Neutrophil (primary cell): ENCODE measurements around the gene CSTPP1.

ENCODE experiments used
- H3K27ac ChIP-seq: fragments of 200-600 bp; sonication (generic); 2 replicates; pipeline ENCODE4 v1.5.1; 2016; ENCODE audit warnings: mild to moderate bottlenecking, moderate library complexity
- H3K27me3 ChIP-seq: fragments of 200-600 bp; sonication (generic); 2 replicates; pipeline ENCODE4 v1.6.0; 2016; ENCODE audit warnings: mild to moderate bottlenecking
- H3K36me3 ChIP-seq: fragments of 200-600 bp; sonication (generic); 2 replicates; pipeline ENCODE4 v1.5.1; 2017
- H3K4me1 ChIP-seq, 2 experiments: fragments of 200-600 bp in 1 of 2; sonication (generic) in 1 of 2; 1 replicate in 1 of 2; 2 replicates in 1 of 2; pipeline versions ENCODE4 v1.5.1 to v1.6.1; 2013 to 2016; ENCODE audit warnings: low read depth in 1 of 2, low read length in 1 of 2, mild to moderate bottlenecking in 1 of 2, moderate library complexity in 1 of 2; ENCODE audit not compliant: control insufficient read depth in 1 of 2, insufficient read depth in 1 of 2
- H3K4me3 ChIP-seq, 2 experiments: fragments of 200-600 bp in 1 of 2; sonication (generic) in 1 of 2; 1 replicate in 1 of 2; 2 replicates in 1 of 2; pipeline ENCODE4 v1.5.1; 2013 to 2016; ENCODE audit warnings: low read depth in 1 of 2, low read length in 1 of 2, mild to moderate bottlenecking in 1 of 2, moderate library complexity in 1 of 2
- H3K9me3 ChIP-seq: fragments of 200-600 bp; sonication (generic); 2 replicates; pipeline ENCODE4 v1.5.1; 2016
- CTCF ChIP-seq: fragments of 200-600 bp; sonication (generic); IDR thresholded peaks from 2 replicates; pipeline ENCODE4 v1.5.1; 2016; ENCODE audit warnings: antibody characterized with exemption

The CSTPP1 gene

GRCh38 chr11:47034091-47034490 lies 97.5 kb downstream of the CSTPP1 start:
- H3K4me1 ChIP-seq: no peaks in the 10 kb centered on the region
- no peaks in the 10 kb centered on the region for H3K36me3 ChIP-seq
- H3K9me3 ChIP-seq: no peaks in the 10 kb centered on the region
- no peak overlapping the region for H3K27ac ChIP-seq
- H3K4me3 ChIP-seq: no peak overlapping the region
- no peak for TF ChIP-seq CTCF
- H3K27me3 ChIP-seq: no peaks in the 10 kb centered on the region

DNA sequence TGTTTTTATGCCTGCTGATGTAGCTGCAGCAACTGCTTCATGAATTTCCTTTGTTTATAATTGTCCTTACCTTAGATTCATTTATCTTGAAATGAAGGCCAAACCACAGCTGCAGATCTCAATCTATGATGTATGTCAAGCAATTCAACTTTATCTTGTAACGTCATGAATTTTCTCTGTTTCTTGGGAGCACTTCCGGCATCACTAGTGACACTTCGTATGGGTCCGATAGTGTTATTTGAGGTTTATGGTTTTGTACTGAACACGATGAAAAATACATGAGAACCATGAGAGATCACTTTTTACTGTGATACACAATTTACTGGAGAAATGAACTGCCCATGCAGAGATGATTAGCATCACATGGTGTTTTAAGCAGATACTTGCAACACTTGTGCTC lies 98.5 kb downstream of the CSTPP1 start:
- Histone ChIP-seq H3K36me3 (no peaks in the 10 kb centered on the region), H3K4me3 (no peak overlapping the region), H3K27me3 (no peaks in the 10 kb centered on the region), H3K27ac (no peak overlapping the region), H3K9me3 (no peaks in the 10 kb centered on the region), H3K4me1 (no peaks in the 10 kb centered on the region)
- TF ChIP-seq CTCF: no peak

GRCh38 chr11:47044119-47044518 lies 107.6 kb downstream of the CSTPP1 start:
- H3K4me1 ChIP-seq: no peaks in the 10 kb centered on the region
- H3K36me3 ChIP-seq: no peaks in the 10 kb centered on the region
- H3K9me3 ChIP-seq: no peaks in the 10 kb centered on the region
- H3K27me3 ChIP-seq: no peaks in the 10 kb centered on the region
- H3K4me3 ChIP-seq: no peak overlapping the region
- no peak overlapping the region for H3K27ac ChIP-seq
- TF ChIP-seq CTCF: no peak

DNA sequence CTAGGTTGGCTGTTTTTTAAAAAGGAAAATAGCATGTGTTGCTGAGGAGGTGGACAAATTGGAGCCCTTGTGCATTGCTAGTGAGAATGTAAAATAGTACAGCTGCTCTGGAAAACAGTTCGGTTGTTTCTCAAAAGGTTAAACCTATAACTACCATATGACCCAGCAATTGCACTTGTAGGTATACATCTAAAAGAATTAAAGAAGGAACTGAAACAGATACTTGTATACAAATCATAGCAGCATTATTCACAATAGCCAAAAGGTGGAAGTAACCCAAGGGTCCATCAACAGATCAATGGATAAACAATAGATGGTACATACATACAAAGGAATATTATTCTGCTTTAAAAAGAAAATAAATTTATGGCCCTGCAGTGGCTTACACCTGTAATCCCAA lies 111.4 kb downstream of the CSTPP1 start:
- TF ChIP-seq CTCF: no peak
- Histone ChIP-seq H3K9me3 (no peaks in the 10 kb centered on the region), H3K4me3 (no peak overlapping the region), H3K4me1 (no peaks in the 10 kb centered on the region), H3K36me3 (no peaks in the 10 kb centered on the region), H3K27me3 (no peaks in the 10 kb centered on the region), H3K27ac (no peak overlapping the region)

GRCh38 chr11:47050284-47050683 lies 113.7 kb downstream of the CSTPP1 start:
- H3K27me3 ChIP-seq: no peaks in the 10 kb centered on the region
- no peaks in the 10 kb centered on the region for H3K4me1 ChIP-seq
- no peaks in the 10 kb centered on the region for H3K9me3 ChIP-seq
- no peak overlapping the region for H3K27ac ChIP-seq
- no peak overlapping the region for H3K4me3 ChIP-seq
- no peaks in the 10 kb centered on the region for H3K36me3 ChIP-seq
- no peak for TF ChIP-seq CTCF

- TF ChIP-seq CTCF: no peak
- no peaks in the 10 kb centered on the region for H3K9me3 ChIP-seq
- H3K27ac ChIP-seq: no peak overlapping the region
- no peaks in the 10 kb centered on the region for H3K4me1 ChIP-seq
- H3K27me3 ChIP-seq: no peaks in the 10 kb centered on the region
- H3K4me3 ChIP-seq: no peak overlapping the region
- no peaks in the 10 kb centered on the region for H3K36me3 ChIP-seq
Measured at GRCh38 chr11:47051217-47051616, 114.7 kb downstream of the CSTPP1 start.
